PC-3 (cell line): ENCODE results near the gene COMMD10. TPM values are rescaled to one million over a fixed set of nuclear protein-coding genes. Genes with fewer than 3 reads are reported as not detected.

Source experiments
- ATAC-seq: fragments of 200-7000 bp; cut with Tn5 transposase; 2 replicates; pipeline ENCODE4 v1.9.1; 2020; ENCODE audit warnings: mild to moderate bottlenecking, moderate library complexity
- BruUV-seq: library from RNA; stranded (reverse); fragments of 400-500 nt; replicated peaks from 2 replicates; lab custom pipeline; 2021; lab: Mats Ljungman, UMichigan
- CTCF ChIA-PET: fragments of 300-600 bp; sonication (Branson Sonifier 250); formaldehyde crosslinking; loops from one replicate; lab custom pipeline; 2022; ENCODE audit warnings: antibody characterized with exemption; lab: Charles Lee
- POLR2A ChIA-PET: fragments of 300-600 bp; sonication (Branson Sonifier 250); formaldehyde crosslinking; loops from one replicate; lab custom pipeline; 2022; ENCODE audit warnings: antibody characterized with exemption; ENCODE audit not compliant: unreplicated experiment; lab: Charles Lee
- DNase-seq: peaks from one replicate; pipeline ENCODE4 v3.0.0-alpha.2; 2015
- H2AFZ ChIP-seq: fragments of 300-600 bp; sonication (generic); 2 replicates; pipeline ENCODE4 v1.6.0; 2016; ENCODE audit warnings: antibody characterized with exemption, low read length
- H3F3A ChIP-seq: fragments of 300-600 bp; sonication (generic); one replicate; pipeline ENCODE4 v1.6.0; 2017; ENCODE audit warnings: antibody characterized with exemption, low read length, control low read depth, mild to moderate bottlenecking; ENCODE audit not compliant: unreplicated experiment
- H3K27ac ChIP-seq: fragments of 300-600 bp; sonication (generic); 2 replicates; pipeline ENCODE4 v1.5.1; 2016; ENCODE audit warnings: mild to moderate bottlenecking, low read length
- H3K27me3 ChIP-seq: fragments of 300-600 bp; sonication (generic); 2 replicates; pipeline ENCODE4 v1.6.1; 2016; ENCODE audit warnings: low read length, mixed read lengths
- H3K36me3 ChIP-seq: fragments of 300-600 bp; sonication (generic); 2 replicates; pipeline ENCODE4 v1.6.1; 2016; ENCODE audit warnings: low read depth, mixed run types, low read length, mixed read lengths
- H3K4me1 ChIP-seq: fragments of 300-600 bp; sonication (generic); 2 replicates; pipeline ENCODE4 v1.5.1; 2016; ENCODE audit warnings: low read length; ENCODE audit not compliant: insufficient read depth
- H3K4me2 ChIP-seq: fragments of 300-600 bp; sonication (generic); 2 replicates; pipeline ENCODE4 v1.6.0; 2016; ENCODE audit warnings: low read length
- H3K4me3 ChIP-seq: fragments of 300-600 bp; sonication (generic); 2 replicates; pipeline ENCODE4 v1.5.1; 2016; ENCODE audit warnings: mild to moderate bottlenecking, low read length, mixed read lengths
- H3K79me2 ChIP-seq: fragments of 300-600 bp; sonication (generic); 2 replicates; pipeline ENCODE4 v1.6.1; 2017; ENCODE audit warnings: low read length, mixed read lengths
- H3K9ac ChIP-seq: fragments of 300-600 bp; sonication (generic); 2 replicates; pipeline ENCODE4 v1.6.0; 2016; ENCODE audit warnings: mild to moderate bottlenecking, low read length
- H3K9me2 ChIP-seq: fragments of 300-600 bp; sonication (generic); replicated peaks from 2 replicates; pipeline ENCODE4 v1.6.1; 2016; ENCODE audit warnings: mixed run types, low read length, mixed read lengths
- H3K9me3 ChIP-seq: fragments of 300-600 bp; sonication (generic); 2 replicates; pipeline ENCODE4 v1.6.1; 2016; ENCODE audit warnings: low read length, mixed read lengths
- H4K20me1 ChIP-seq: fragments of 300-600 bp; sonication (generic); 2 replicates; pipeline ENCODE4 v1.6.1; 2016; ENCODE audit warnings: low read length, mixed read lengths
- CTCF ChIP-seq: fragments of 300-600 bp; sonication (generic); conservative IDR thresholded peaks from 2 replicates; pipeline ENCODE4 v1.5.1; 2017; ENCODE audit warnings: antibody characterized with exemption, low read depth, mild to moderate bottlenecking, low read length
- EZH2 ChIP-seq: fragments of 300-600 bp; sonication (generic); IDR thresholded peaks from one replicate; pipeline ENCODE4 v1.6.1; 2017; ENCODE audit warnings: antibody characterized with exemption, mild to moderate bottlenecking, low read length; ENCODE audit not compliant: unreplicated experiment
- EZH2phosphoT487 ChIP-seq: fragments of 300-600 bp; sonication (generic); IDR thresholded peaks from 2 replicates; pipeline ENCODE4 v1.6.1; 2018; ENCODE audit warnings: mild to moderate bottlenecking, antibody characterized with exemption, low read length, borderline replicate concordance
- intact Hi-C: fragments of 100-400 bp; cut with micrococcal nuclease; formaldehyde crosslinking; loops from 2 replicates; pipeline ENCODE4 v1.9.0; 2023
- total RNA-seq: library from RNA; depleted of rRNA; stranded (reverse); fragments of >200 nt; gene quantifications from 2 replicates; pipeline ENCODE4 v1.2.3, GENCODE V29; 2014

Gene COMMD10
- total RNA-seq, 1 experiment from 2014 or later = 17.7 TPM

GRCh38 chr5:116178925-116179324 is 94.1 kb downstream of the COMMD10 start:
- Histone ChIP-seq H4K20me1 (no peaks in the 10 kb centered on the region), H3K79me2 (no peaks in the 10 kb centered on the region), H3K4me1 (no peaks in the 10 kb centered on the region), H3K4me3 (no peak overlapping the region), H3K4me2 (no peak overlapping the region), H3K27me3 (no peaks in the 10 kb centered on the region), H3K9ac (no peak overlapping the region), H3K9me2 (no peaks in the 10 kb centered on the region), H2AFZ (no peak overlapping the region), H3F3A (no peaks in the 10 kb centered on the region), H3K36me3 (no peaks in the 10 kb centered on the region), H3K9me3 (no peaks in the 10 kb centered on the region), H3K27ac (no peak overlapping the region)
- CTCF ChIA-PET = no interaction called here
- intact Hi-C loops = no loop called here
- no TSS peak for BruUV-seq
- TF ChIP-seq EZH2phosphoT487 = no peak
- no peak for TF ChIP-seq CTCF
- no peak for TF ChIP-seq EZH2
- POLR2A ChIA-PET = no interaction called here
- DNase-seq (no peak), ATAC-seq (no peak)

GRCh38 chr5:116209166-116209565 is 124.3 kb downstream of the COMMD10 start:
- Histone ChIP-seq H3K4me3 (no peak overlapping the region), H3F3A (no peaks in the 10 kb centered on the region), H3K27me3 (no peaks in the 10 kb centered on the region), H3K4me1 (no peaks in the 10 kb centered on the region), H3K9me2 (no peaks in the 10 kb centered on the region), H3K4me2 (no peak overlapping the region), H3K79me2 (no peaks in the 10 kb centered on the region), H2AFZ (no peak overlapping the region), H3K27ac (no peak overlapping the region), H3K36me3 (no peaks in the 10 kb centered on the region), H4K20me1 (no peaks in the 10 kb centered on the region), H3K9me3 (no peaks in the 10 kb centered on the region), H3K9ac (no peak overlapping the region)
- intact Hi-C loops = no loop called here
- no peak for DNase-seq
- no TSS peak for BruUV-seq
- ChIA-PET POLR2A (no interaction called here), CTCF (no interaction called here)
- TF ChIP-seq CTCF = no peak
- no peak for TF ChIP-seq EZH2phosphoT487
- no peak for TF ChIP-seq EZH2
- ATAC-seq = no peak

DNA sequence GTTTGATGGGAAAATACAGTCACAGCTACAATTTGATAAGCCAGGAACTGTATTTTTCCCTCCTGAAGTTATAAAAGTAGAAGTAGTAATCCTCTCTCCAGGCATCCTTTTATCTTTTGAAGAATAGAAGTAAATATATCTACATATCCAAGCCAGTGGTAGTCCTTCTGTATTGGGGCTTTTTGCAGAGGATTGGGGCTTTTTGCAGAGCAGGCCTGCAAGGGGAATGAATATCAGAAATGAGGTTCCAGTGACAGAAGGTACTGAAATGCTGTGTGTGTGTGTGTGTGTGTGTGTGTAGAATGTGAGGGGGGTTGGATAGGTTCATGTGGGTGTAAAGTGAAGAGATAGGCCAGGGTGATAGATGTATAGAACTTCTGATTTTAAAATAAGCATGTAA is 127.4 kb downstream of the COMMD10 start:
- no peak for DNase-seq
- Histone ChIP-seq H3K4me3 (no peak overlapping the region), H3K36me3 (no peaks in the 10 kb centered on the region), H3K9me2 (no peaks in the 10 kb centered on the region), H4K20me1 (no peaks in the 10 kb centered on the region), H3K4me2 (no peak overlapping the region), H3K4me1 (no peaks in the 10 kb centered on the region), H3K27ac (no peak overlapping the region), H3K79me2 (no peaks in the 10 kb centered on the region), H3K9me3 (no peaks in the 10 kb centered on the region), H3K27me3 (no peaks in the 10 kb centered on the region), H2AFZ (no peak overlapping the region), H3K9ac (no peak overlapping the region), H3F3A (no peaks in the 10 kb centered on the region)
- intact Hi-C loops = no loop called here
- TF ChIP-seq CTCF (no peak), EZH2 (no peak), EZH2phosphoT487 (no peak)
- ChIA-PET CTCF (no interaction called here), POLR2A (no interaction called here)
- no TSS peak for BruUV-seq
- no peak for ATAC-seq
